ENCODE results near the gene SLC25A53.
"Not testable (repeated sequence)": the region's sequence is repeated elsewhere in the genome, so short reads cannot be mapped to it uniquely, and the experiment has no call there.

DNA sequence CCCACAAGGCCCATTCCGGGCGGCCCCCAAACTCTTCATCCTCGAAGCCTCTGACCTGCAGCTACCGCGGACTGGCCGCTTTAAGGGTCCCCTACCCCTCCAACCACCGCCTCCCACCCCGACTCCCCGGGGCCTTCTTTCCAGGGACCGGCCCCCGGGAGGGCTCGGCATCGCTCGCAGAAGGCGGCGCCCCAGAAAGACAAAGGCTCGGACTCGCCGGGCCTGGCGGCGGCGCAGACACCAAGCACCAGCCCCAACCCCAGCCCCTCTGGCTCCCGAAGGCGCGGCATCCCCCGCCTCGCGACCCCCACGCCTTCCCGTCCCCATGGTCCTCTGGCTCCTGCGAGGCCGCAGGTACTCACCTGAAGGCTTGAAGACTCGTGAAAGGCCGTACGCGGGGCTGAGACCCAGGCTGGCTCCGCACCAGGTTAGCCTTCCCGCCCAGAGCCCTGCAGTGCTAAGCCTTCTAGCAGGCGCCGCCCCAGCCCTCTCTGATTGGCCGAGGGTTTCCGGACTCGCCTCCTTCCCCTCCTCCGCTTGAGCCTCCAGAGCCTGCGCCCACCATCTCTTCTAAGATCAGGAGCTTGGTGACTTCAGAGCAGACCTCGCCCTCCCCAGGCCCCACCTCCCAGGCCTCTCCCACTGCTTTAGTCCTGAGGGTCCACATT is 80.9 kb downstream of the SLC25A53 start, which contains the start of gene TMSB15C:
- TF ChIP-seq CTCF, POLR2A (IDR thresholded peaks at IDR 0.05): not testable (repeated sequence)
